Measurements from ENCODE around the gene KXD1. TPM values are rescaled to one million over a fixed set of nuclear protein-coding genes. Genes with fewer than 3 reads are reported as not detected.
"Not testable (repeated sequence)": the region's sequence is repeated elsewhere in the genome, so short reads cannot be mapped to it uniquely, and the experiment has no call there.

Gene KXD1
- total RNA-seq, 4 donors from 2014 or later: 82.0 to 226 (median 142) TPM

- TF ChIP-seq CTCF (IDR thresholded peaks at IDR 0.05) (no peak), POLR2A (IDR thresholded peaks at IDR 0.05) (no peak)
- no peak for DNase-seq
- Histone ChIP-seq H3K4me1 (peaks cover 0 to 11% (median 6%) of the 10 kb centered on the region in 4 donors), H3K36me3 (peaks cover 0 to 67% (median 0%) of the 10 kb centered on the region in 3 donors), H3K27ac (no peak overlapping the region), H3K27me3 (no peaks in the 10 kb centered on the region), H3K4me3 (no peak overlapping the region), H3K9me3 (no peaks in the 10 kb centered on the region)
Observed at GRCh38 chr19:18538115-18538514, 19.6 kb upstream of the KXD1 start.

GRCh38 chr19:18539372-18539771 is 18.3 kb upstream of the KXD1 start:
- Histone ChIP-seq H3K36me3 (peaks cover 0 to 60% (median 0%) of the 10 kb centered on the region in 3 donors), H3K27me3 (no peaks in the 10 kb centered on the region), H3K27ac (no peak overlapping the region), H3K4me1 (peaks cover 0 to 17% (median 9%) of the 10 kb centered on the region in 4 donors), H3K4me3 (no peak overlapping the region), H3K9me3 (no peaks in the 10 kb centered on the region)
- no peak for DNase-seq
- TF ChIP-seq CTCF (IDR thresholded peaks at IDR 0.05): no peak
- no peak for TF ChIP-seq POLR2A (IDR thresholded peaks at IDR 0.05)

- H3K27me3 ChIP-seq, H3K27ac ChIP-seq, H3K9me3 ChIP-seq, DNase-seq, H3K4me3 ChIP-seq: not testable (repeated sequence)
- H3K36me3 ChIP-seq: peaks cover 0 to 58% (median 0%) of the 10 kb centered on the region in 3 donors
- H3K4me1 ChIP-seq: peaks cover 0 to 17% (median 9%) of the 10 kb centered on the region in 4 donors
Observed at GRCh38 chr19:18540200-18540599, 17.5 kb upstream of the KXD1 start.

- DNase-seq: no peak
- no peak for TF ChIP-seq POLR2A (IDR thresholded peaks at IDR 0.05)
- TF ChIP-seq CTCF (IDR thresholded peaks at IDR 0.05): no peak
- Histone ChIP-seq H3K4me3 (no peak overlapping the region), H3K36me3 (peaks cover 0 to 45% (median 0%) of the 10 kb centered on the region in 3 donors), H3K9me3 (no peaks in the 10 kb centered on the region), H3K4me1 (peaks cover 0 to 17% (median 9%) of the 10 kb centered on the region in 4 donors), H3K27ac (no peak overlapping the region), H3K27me3 (no peaks in the 10 kb centered on the region)
Observed at GRCh38 chr19:18541258-18541991, 16.2 kb upstream of the KXD1 start.

- H3K4me1 ChIP-seq: peaks cover 0 to 17% (median 9%) of the 10 kb centered on the region in 4 donors
- peak overlapping the region; percentile 91 to 96 (median 94) for H3K27ac ChIP-seq
- no peaks in the 10 kb centered on the region for H3K9me3 ChIP-seq
- TF ChIP-seq POLR2A (IDR thresholded peaks at IDR 0.05) (no peak), CTCF (IDR thresholded peaks at IDR 0.05) (no peak)
- H3K4me3 ChIP-seq: peak overlapping the region; percentile 87 to 98 (median 92)
- DNase-seq: peak in 1 of 3 donors; percentile 54
- peaks cover 0 to 37% (median 0%) of the 10 kb centered on the region in 3 donors for H3K36me3 ChIP-seq
- H3K27me3 ChIP-seq: no peaks in the 10 kb centered on the region
Observed at GRCh38 chr19:18541992-18542940, 15.4 kb upstream of the KXD1 start.

Data from Peyer's patch (tissue), 4 donors.